Measurements from ENCODE around the gene NALCN. TPM values are rescaled to one million over a fixed set of nuclear protein-coding genes. Genes with fewer than 3 reads are reported as not detected.

Gene NALCN
- total and polyA plus RNA-seq, 10 of the 15 experiments (the other 5 are each of a cell fraction or from before 2014, with no cell fraction given), result under 0.01 TPM; not detected in 9

DNA sequence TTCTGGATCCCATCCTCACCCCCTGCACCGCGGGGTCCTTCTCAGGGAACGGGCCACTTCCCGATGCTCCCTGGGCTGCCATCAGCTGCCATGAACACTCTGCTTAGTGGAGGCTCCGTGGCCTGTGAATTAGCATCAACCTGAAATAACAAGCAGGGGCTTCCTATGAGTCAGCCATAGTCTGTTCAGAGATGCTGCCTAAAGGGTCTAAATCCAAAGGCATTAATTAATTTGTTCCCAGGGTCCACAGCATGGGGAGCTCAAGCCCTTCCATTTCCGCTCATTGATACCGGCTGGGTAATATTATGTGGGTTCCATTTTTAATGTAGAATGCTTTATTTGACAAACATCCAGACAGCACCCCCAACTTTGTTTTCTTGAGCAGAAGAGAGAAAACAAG is 399.8 kb downstream of the NALCN start:
- no TSS peak for BruUV-seq (replicated peaks)
- H3K27ac ChIP-seq (ENCODE audit: control insufficient read depth, insufficient read depth), result no peak overlapping the region
- H2AFZ ChIP-seq (ENCODE audit: control insufficient read depth, low read depth, low read length), result no peak overlapping the region
- no peak for ATAC-seq
- H3K36me3 ChIP-seq (ENCODE audit: control insufficient read depth in 2 of 2, insufficient read depth in 2 of 2, low read length in 1 of 2), result no peaks in the 10 kb centered on the region
- intact Hi-C loops (cut with micrococcal nuclease; ENCODE audit: unreplicated experiment) (no loop called here), in situ Hi-C loops (cut with MboI) (no loop called here)
- H3K9ac ChIP-seq (ENCODE audit: control insufficient read depth, insufficient read depth, low read length), result no peak overlapping the region
- ChIA-PET CTCF (no interaction called here), SMC1A (ENCODE audit: uncharacterized antibody, unreplicated experiment) (no interaction called here), POLR2A (no interaction called here), RAD21 (ENCODE audit: unreplicated experiment) (no interaction called here)
- no peak for DNase-seq (ENCODE audit: low read depth, low spot score)
- FAIRE-seq, result no peak
- no peak overlapping the region for H3K4me3 ChIP-seq
- no peaks in the 10 kb centered on the region for H3K79me2 ChIP-seq (ENCODE audit: control insufficient read depth, insufficient read depth, low read length)
- TF ChIP-seq, protein P1, sequence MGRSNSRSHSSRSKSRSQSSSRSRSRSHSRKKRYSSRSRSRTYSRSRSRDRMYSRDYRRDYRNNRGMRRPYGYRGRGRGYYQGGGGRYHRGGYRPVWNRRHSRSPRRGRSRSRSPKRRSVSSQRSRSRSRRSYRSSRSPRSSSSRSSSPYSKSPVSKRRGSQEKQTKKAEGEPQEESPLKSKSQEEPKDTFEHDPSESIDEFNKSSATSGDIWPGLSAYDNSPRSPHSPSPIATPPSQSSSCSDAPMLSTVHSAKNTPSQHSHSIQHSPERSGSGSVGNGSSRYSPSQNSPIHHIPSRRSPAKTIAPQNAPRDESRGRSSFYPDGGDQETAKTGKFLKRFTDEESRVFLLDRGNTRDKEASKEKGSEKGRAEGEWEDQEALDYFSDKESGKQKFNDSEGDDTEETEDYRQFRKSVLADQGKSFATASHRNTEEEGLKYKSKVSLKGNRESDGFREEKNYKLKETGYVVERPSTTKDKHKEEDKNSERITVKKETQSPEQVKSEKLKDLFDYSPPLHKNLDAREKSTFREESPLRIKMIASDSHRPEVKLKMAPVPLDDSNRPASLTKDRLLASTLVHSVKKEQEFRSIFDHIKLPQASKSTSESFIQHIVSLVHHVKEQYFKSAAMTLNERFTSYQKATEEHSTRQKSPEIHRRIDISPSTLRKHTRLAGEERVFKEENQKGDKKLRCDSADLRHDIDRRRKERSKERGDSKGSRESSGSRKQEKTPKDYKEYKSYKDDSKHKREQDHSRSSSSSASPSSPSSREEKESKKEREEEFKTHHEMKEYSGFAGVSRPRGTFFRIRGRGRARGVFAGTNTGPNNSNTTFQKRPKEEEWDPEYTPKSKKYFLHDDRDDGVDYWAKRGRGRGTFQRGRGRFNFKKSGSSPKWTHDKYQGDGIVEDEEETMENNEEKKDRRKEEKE (IDR thresholded peaks at IDR 0.05), result no peak
- TF ChIP-seq, protein P2, sequence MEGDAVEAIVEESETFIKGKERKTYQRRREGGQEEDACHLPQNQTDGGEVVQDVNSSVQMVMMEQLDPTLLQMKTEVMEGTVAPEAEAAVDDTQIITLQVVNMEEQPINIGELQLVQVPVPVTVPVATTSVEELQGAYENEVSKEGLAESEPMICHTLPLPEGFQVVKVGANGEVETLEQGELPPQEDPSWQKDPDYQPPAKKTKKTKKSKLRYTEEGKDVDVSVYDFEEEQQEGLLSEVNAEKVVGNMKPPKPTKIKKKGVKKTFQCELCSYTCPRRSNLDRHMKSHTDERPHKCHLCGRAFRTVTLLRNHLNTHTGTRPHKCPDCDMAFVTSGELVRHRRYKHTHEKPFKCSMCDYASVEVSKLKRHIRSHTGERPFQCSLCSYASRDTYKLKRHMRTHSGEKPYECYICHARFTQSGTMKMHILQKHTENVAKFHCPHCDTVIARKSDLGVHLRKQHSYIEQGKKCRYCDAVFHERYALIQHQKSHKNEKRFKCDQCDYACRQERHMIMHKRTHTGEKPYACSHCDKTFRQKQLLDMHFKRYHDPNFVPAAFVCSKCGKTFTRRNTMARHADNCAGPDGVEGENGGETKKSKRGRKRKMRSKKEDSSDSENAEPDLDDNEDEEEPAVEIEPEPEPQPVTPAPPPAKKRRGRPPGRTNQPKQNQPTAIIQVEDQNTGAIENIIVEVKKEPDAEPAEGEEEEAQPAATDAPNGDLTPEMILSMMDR (IDR thresholded peaks at IDR 0.05 in 2 of 3, conservative IDR thresholded peaks at IDR 0.05 in 1 of 3; ENCODE audit: control insufficient read depth in 2 of 3, extremely low read depth in 1 of 3, insufficient read depth in 1 of 3, low read depth in 3 of 3, low read length in 3 of 3), result no peak
- TF ChIP-seq RFX5 (IDR thresholded peaks at IDR 0.05; ENCODE audit: low read depth, low read length), result no peak
- TF ChIP-seq, protein P3, sequence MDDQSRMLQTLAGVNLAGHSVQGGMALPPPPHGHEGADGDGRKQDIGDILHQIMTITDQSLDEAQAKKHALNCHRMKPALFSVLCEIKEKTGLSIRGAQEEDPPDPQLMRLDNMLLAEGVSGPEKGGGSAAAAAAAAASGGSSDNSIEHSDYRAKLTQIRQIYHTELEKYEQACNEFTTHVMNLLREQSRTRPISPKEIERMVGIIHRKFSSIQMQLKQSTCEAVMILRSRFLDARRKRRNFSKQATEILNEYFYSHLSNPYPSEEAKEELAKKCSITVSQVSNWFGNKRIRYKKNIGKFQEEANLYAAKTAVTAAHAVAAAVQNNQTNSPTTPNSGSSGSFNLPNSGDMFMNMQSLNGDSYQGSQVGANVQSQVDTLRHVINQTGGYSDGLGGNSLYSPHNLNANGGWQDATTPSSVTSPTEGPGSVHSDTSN (IDR thresholded peaks at IDR 0.05; ENCODE audit: insufficient replicate concordance, low read depth, low read length), result no peak
- TF ChIP-seq JUNB (IDR thresholded peaks at IDR 0.05), result no peak
- no peak for TF ChIP-seq SPI1 (IDR thresholded peaks at IDR 0.05; ENCODE audit: borderline replicate concordance, insufficient read depth, low read depth, low read length)
- no peak for TF ChIP-seq BHLHE40 (IDR thresholded peaks at IDR 0.05; ENCODE audit: borderline replicate concordance in 1 of 2, low read depth in 2 of 2, low read length in 1 of 2)
- TF ChIP-seq, protein P4, sequence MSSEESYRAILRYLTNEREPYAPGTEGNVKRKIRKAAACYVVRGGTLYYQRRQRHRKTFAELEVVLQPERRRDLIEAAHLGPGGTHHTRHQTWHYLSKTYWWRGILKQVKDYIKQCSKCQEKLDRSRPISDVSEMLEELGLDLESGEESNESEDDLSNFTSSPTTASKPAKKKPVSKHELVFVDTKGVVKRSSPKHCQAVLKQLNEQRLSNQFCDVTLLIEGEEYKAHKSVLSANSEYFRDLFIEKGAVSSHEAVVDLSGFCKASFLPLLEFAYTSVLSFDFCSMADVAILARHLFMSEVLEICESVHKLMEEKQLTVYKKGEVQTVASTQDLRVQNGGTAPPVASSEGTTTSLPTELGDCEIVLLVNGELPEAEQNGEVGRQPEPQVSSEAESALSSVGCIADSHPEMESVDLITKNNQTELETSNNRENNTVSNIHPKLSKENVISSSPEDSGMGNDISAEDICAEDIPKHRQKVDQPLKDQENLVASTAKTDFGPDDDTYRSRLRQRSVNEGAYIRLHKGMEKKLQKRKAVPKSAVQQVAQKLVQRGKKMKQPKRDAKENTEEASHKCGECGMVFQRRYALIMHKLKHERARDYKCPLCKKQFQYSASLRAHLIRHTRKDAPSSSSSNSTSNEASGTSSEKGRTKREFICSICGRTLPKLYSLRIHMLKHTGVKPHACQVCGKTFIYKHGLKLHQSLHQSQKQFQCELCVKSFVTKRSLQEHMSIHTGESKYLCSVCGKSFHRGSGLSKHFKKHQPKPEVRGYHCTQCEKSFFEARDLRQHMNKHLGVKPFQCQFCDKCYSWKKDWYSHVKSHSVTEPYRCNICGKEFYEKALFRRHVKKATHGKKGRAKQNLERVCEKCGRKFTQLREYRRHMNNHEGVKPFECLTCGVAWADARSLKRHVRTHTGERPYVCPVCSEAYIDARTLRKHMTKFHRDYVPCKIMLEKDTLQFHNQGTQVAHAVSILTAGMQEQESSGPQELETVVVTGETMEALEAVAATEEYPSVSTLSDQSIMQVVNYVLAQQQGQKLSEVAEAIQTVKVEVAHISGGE (CRISPR knock-in tag; IDR thresholded peaks at IDR 0.05), result no peak
- H4K20me1 ChIP-seq (ENCODE audit: control insufficient read depth, insufficient read depth), result no peaks in the 10 kb centered on the region
- no peak overlapping the region for H3K4me2 ChIP-seq (ENCODE audit: control insufficient read depth, insufficient read depth)
- 31% methylated on average over 7 of the region's 7 CpGs for WGBS (ENCODE audit: insufficient coverage, insufficient replicate concordance, low lambda C conversion rate, missing lambda C conversion rate)
- H3K27me3 ChIP-seq (replicated peaks in 1 of 2; ENCODE audit: control insufficient read depth in 2 of 2, insufficient read depth in 2 of 2, low read length in 1 of 2), result no peaks in the 10 kb centered on the region
- no peaks in the 10 kb centered on the region for H3K9me3 ChIP-seq (replicated peaks; ENCODE audit: control insufficient read depth, insufficient read depth, low read length)
- no peaks in the 10 kb centered on the region for H3K4me1 ChIP-seq (ENCODE audit: control insufficient read depth, insufficient read depth, low read length)
